Type B pancreatic cell (in vitro differentiated cells): ENCODE results near the gene FBXO31. TPM values are rescaled to one million over a fixed set of nuclear protein-coding genes. Genes with fewer than 3 reads are reported as not detected.
A peak's percentile ranks its signal among the peaks of the same experiment; 100 is the strongest.
"Not testable (repeated sequence)": the region's sequence is repeated elsewhere in the genome, so short reads cannot be mapped to it uniquely, and the experiment has no call there.

Source experiments
- DNase-seq: peaks from one replicate; pipeline ENCODE4 v3.0.0; 2021; ENCODE audit warnings: mixed read lengths; ENCODE audit not compliant: unreplicated experiment; ENCODE audit errors: extremely low spot score
- H3K27ac Mint-ChIP-seq: 2 replicates; pipeline ENCODE4 v1.8.0; 2021; ENCODE audit warnings: mild to moderate bottlenecking, mixed read lengths
- H3K27me3 Mint-ChIP-seq: 2 replicates; pipeline ENCODE4 v1.8.0; 2021; ENCODE audit warnings: mixed read lengths
- H3K36me3 Mint-ChIP-seq: 2 replicates; pipeline ENCODE4 v1.8.0; 2021; ENCODE audit warnings: mixed read lengths
- H3K4me1 Mint-ChIP-seq: one replicate; pipeline ENCODE4 v1.8.0; 2021; ENCODE audit warnings: mixed read lengths; ENCODE audit not compliant: unreplicated experiment
- H3K4me3 Mint-ChIP-seq: 2 replicates; pipeline ENCODE4 v1.8.0; 2021; ENCODE audit warnings: mild to moderate bottlenecking, mixed read lengths
- H3K9me3 Mint-ChIP-seq: 2 replicates; pipeline ENCODE4 v1.8.0; 2021; ENCODE audit warnings: mixed read lengths
- total RNA-seq: library from RNA; stranded (reverse); gene quantifications from 2 replicates; pipeline ENCODE4 v1.2.1, GENCODE V29; 2021; ENCODE audit warnings: low replicate concordance
- TF ChIP-seq, protein P1 (sequence below): fragments of 200-600 bp; sonication (generic); conservative IDR thresholded peaks from 2 replicates; pipeline ENCODE4 v1.5.0; 2021; ENCODE audit warnings: antibody characterized with exemption, mild to moderate bottlenecking

The FBXO31 gene
- total RNA-seq, 1 donor from 2014 or later, result 35.1 TPM

- TF ChIP-seq, protein P1, sequence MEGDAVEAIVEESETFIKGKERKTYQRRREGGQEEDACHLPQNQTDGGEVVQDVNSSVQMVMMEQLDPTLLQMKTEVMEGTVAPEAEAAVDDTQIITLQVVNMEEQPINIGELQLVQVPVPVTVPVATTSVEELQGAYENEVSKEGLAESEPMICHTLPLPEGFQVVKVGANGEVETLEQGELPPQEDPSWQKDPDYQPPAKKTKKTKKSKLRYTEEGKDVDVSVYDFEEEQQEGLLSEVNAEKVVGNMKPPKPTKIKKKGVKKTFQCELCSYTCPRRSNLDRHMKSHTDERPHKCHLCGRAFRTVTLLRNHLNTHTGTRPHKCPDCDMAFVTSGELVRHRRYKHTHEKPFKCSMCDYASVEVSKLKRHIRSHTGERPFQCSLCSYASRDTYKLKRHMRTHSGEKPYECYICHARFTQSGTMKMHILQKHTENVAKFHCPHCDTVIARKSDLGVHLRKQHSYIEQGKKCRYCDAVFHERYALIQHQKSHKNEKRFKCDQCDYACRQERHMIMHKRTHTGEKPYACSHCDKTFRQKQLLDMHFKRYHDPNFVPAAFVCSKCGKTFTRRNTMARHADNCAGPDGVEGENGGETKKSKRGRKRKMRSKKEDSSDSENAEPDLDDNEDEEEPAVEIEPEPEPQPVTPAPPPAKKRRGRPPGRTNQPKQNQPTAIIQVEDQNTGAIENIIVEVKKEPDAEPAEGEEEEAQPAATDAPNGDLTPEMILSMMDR, result no peak
- Mint-ChIP-seq H3K4me1 (peaks cover 16% of the 10 kb centered on the region), H3K27me3 (no peaks in the 10 kb centered on the region), H3K4me3 (no peak overlapping the region), H3K36me3 (peaks cover 4% of the 10 kb centered on the region), H3K27ac (no peak overlapping the region), H3K9me3 (no peaks in the 10 kb centered on the region)
- DNase-seq, result no peak
These were observed 40.4 kb downstream of the FBXO31 start for GRCh38 chr16:87342978-87343752.

DNA sequence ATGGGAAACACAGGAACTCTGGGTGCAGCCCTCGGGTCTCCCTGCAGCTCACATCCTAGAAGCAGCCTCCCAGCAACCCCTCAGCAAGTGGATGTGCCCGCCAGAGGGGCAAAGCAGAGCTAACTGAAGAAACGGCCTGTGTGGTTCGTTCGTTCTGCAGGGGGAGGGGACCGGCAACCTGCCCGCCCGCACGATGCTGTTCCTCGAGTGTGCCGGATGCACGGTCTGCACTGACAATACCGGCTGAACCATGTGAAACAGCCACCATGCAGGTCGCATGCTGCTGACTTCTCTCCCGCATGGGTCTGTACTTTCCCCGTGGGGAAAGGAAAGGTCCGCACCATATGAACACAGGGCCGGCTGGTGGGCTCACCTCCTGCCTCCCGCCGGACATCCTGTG is 41.1 kb downstream of the FBXO31 start:
- H3K27ac Mint-ChIP-seq, result no peak overlapping the region
- no peaks in the 10 kb centered on the region for H3K9me3 Mint-ChIP-seq
- no peaks in the 10 kb centered on the region for H3K27me3 Mint-ChIP-seq
- TF ChIP-seq, protein P1, result no peak
- H3K4me3 Mint-ChIP-seq, result no peak overlapping the region
- DNase-seq, result no peak
- peaks cover 8% of the 10 kb centered on the region for H3K36me3 Mint-ChIP-seq
- peaks cover 16% of the 10 kb centered on the region for H3K4me1 Mint-ChIP-seq

DNA sequence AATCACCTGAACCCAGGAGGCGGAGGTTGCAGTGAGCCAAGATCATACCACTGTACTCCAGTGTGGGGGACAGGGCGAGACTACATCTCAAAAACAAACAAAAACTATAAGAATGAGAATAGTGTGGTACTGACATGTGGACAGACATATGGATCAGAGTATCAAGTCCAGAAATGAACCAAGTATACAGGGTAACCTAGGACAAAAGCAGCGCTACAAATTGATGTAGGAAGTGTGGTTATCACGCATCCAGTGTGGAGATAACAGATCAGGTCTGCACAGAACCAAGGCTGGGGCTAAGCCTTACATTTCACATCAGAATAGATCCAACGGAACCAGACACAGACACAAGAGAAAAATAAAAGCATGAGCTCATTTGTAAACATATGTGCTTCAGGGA is 43.4 kb downstream of the FBXO31 start:
- DNase-seq, result no peak
- TF ChIP-seq, protein P1, result no peak
- peaks cover 8% of the 10 kb centered on the region for H3K36me3 Mint-ChIP-seq
- H3K9me3 Mint-ChIP-seq, result no peaks in the 10 kb centered on the region
- H3K4me3 Mint-ChIP-seq, result no peak overlapping the region
- no peaks in the 10 kb centered on the region for H3K27me3 Mint-ChIP-seq
- H3K27ac Mint-ChIP-seq, result no peak overlapping the region
- peaks cover 10% of the 10 kb centered on the region for H3K4me1 Mint-ChIP-seq

DNA sequence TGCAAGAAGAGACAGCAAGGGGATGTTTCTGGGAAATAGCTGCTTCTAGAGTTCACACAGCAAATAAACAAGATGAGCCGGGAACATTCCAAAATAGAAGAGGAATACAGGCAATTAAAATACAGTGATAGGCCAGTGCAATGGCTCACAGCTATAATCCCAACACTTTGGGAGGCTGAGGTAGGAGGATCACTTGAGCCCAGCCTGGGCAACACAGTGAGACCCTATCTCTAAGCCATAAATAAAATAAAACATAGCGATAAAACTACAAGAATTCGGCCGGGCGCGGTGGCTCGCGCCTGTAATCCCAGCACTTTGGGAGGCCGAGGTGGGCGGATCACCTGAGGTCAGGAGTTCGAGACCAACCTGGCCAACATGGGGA is 43.9 kb downstream of the FBXO31 start:
- peaks cover 10% of the 10 kb centered on the region for H3K4me1 Mint-ChIP-seq

DNA sequence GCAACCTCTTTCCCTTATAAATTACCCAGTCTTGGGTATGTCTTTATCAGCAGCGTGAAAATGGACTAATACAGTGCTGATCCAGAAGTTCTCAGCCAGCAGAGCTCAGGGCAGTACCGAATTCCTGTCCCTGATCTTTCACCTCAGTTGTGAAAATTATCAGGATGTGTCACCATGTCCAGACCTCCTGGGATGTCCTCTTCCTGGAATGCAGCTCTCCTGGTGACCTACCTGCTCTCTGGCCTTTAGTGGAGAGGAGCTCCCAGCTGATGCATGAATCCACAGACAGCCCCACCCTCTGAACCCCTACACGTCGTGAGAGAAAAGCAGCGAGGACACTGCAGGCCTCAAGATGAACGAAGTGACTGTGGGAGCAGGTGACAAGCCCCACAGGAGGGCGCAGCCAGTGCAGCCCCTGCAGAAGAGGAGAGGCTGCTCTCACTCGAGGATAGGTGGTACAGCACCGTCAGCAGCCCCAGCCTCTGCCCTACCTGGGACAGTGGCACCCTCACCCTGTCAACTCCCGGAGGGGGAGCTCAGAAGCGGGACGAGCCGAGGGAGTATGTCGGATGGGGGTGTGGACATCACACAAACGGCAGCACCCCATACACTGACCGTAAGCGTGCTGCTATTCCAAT is 44.4 kb downstream of the FBXO31 start:
- TF ChIP-seq, protein P1, result no peak
- H3K27ac Mint-ChIP-seq, result peak overlapping the region; percentile 23
- DNase-seq, result no peak
- H3K36me3 Mint-ChIP-seq, result peaks cover 8% of the 10 kb centered on the region
- H3K27me3 Mint-ChIP-seq, result no peaks in the 10 kb centered on the region
- H3K4me1 Mint-ChIP-seq, result peaks cover 7% of the 10 kb centered on the region
- H3K9me3 Mint-ChIP-seq, result no peaks in the 10 kb centered on the region
- no peak overlapping the region for H3K4me3 Mint-ChIP-seq

More for the DNA sequence above, 43.9 kb downstream of the FBXO31 start:
- H3K4me3 Mint-ChIP-seq, H3K27me3 Mint-ChIP-seq, H3K27ac Mint-ChIP-seq, H3K36me3 Mint-ChIP-seq, H3K9me3 Mint-ChIP-seq, DNase-seq: not testable (repeated sequence)

GRCh38 chr16:87338155-87338765 is 45.3 kb downstream of the FBXO31 start:
- no peaks in the 10 kb centered on the region for H3K27me3 Mint-ChIP-seq
- TF ChIP-seq, protein P1, result no peak
- H3K4me3 Mint-ChIP-seq, result no peak overlapping the region
- H3K27ac Mint-ChIP-seq, result no peak overlapping the region
- H3K36me3 Mint-ChIP-seq, result peaks cover 8% of the 10 kb centered on the region
- H3K9me3 Mint-ChIP-seq, result no peaks in the 10 kb centered on the region
- DNase-seq, result no peak
- no peaks in the 10 kb centered on the region for H3K4me1 Mint-ChIP-seq
